HS-5 (cell line): ENCODE results near the gene ZMIZ1.

Experiments
- DNase-seq: peaks from one replicate; pipeline ENCODE4 v3.0.0-alpha.2; 2012; ENCODE audit warnings: low read depth

Gene ZMIZ1

GRCh38 chr10:79232864-79233263 lies 164.1 kb downstream of the ZMIZ1 start:
- DNase-seq, result no peak

- no peak for DNase-seq
These were observed 165.9 kb downstream of the ZMIZ1 start for GRCh38 chr10:79234391-79235315.

- DNase-seq, result no peak
These were observed 167.1 kb downstream of the ZMIZ1 start for GRCh38 chr10:79235765-79236432.

DNA sequence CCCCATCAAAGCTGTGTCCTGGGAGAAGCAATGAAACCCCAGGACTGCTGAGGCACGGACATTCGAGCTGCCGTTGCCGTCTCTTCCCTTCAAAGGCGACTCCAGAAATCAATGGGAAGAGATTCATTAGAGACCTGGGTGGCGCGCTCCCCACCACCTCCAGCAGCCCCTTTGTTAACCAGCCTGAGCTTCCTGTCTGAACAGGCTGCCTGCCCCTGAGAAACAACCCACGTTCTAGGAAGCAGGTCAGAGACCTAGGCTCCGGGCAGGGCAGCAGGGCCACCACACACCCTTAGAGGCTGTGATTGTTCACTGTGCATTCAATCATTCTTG lies 167.6 kb downstream of the ZMIZ1 start:
- DNase-seq, result no peak

GRCh38 chr10:79237454-79238157 lies 168.8 kb downstream of the ZMIZ1 start:
- DNase-seq, result no peak

- DNase-seq, result no peak
These were observed 169.4 kb downstream of the ZMIZ1 start for GRCh38 chr10:79238158-79238520.

DNA sequence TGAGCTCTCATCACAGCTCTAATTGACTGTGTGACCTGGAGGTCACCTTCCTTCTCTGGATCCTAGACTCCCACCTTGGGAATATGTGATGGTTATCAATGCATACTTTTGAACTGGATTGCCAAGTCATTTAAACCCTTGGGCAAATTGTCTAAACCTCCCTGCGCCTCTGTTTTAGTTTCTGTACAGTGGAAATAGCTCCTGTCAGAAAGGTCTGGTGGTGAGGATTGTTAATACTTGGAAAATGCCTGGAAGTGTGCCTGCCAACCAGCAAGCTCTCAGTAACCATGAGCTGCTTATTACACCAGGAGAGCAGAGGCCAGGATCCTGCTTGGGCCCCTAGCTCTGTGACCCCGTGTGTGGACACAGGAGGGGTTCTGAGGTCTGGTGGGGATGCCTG lies 169.8 kb downstream of the ZMIZ1 start:
- no peak for DNase-seq

DNA sequence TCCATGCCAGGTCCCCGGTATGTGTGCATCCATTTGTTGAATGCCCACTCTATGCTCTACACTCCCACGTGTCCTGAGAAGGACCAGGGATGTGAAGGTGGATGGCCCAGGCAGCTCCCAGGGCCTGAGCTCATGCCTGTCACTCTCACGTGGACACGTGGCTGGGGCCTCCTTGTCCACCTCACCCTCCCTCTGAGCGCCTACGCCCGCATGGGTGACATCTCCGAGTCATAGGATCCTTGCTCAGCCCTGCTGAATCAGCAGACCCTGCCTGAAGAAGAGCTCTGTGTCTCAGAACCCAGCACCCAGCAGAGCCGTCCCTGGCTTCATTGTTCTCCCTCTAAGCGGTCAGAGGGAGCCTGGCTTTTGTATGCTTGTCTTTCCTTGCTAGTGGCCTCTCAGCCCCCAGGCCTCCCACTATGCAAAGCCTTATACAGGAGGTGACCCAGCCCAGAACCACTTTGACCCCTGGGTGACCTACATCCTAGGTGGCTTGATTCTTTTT lies 170.6 kb downstream of the ZMIZ1 start:
- no peak for DNase-seq

- no peak for DNase-seq
These were observed 171.3 kb downstream of the ZMIZ1 start for GRCh38 chr10:79239924-79240581.

DNA sequence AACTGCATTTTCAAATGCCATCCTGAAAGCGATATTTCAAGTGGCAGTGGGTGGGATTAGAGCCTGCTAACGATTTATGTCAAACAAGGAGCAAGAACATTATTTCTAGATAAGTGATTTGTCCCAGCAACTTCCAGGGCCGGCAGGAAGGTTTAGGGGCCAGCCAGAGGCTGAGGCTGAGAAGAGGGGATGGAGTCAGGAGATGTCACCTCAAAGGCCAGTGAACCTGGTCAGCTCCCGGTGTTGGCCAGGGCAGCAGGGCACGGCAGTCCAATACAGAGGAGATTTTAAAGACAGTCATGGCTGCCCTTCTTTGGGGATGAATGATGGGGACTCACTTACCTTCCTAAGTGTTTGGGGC lies 172.8 kb downstream of the ZMIZ1 start:
- no peak for DNase-seq

GRCh38 chr10:79241990-79242619 lies 173.3 kb downstream of the ZMIZ1 start:
- DNase-seq, result peak; percentile 15

- peak; percentile 15 for DNase-seq
These were observed 173.9 kb downstream of the ZMIZ1 start for GRCh38 chr10:79242620-79243152.

DNA sequence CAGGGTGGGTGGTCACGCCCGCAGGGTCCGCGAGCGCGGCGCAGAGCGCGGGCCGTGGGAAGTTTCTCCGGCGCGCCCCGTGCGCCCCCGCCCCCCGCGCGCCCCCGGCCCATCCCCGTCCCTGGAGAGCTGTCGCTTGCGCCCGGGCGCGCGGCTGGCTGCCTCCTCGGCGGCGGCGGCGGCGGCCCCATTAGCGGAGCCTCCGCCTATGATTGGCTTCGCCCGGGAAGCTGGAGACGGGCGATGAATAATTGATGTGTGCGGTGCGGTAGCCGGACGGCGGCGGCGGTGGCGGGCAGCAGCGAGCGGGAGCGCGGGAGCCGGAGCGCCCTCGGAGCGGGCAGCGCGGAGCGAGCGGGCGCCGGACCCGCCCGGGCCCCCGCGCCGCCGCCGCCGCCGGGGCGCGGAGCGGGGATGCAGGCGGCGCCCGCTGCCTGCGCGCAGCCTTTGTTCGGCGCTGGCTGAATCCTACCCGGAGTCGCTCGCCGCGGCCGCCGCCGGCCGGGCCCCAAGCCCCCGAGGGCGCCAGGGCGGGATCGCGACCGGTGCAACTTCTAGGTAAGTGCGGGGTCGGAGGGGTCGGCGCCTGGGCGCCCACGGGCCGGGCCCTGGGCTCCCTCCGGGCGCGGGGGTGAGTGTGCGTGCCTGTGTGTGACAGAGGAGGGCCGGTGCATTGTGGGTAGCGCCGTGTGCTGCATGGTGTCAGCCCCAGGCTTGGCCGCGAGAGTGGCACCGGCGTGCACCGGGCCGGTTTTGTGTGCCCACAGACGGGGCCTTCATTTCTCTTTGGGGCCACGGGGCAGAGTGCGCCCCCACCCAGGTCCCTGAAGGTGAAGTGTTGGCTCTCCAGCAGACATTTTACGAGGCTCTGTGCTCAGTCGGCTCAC lies 174.7 kb downstream of the ZMIZ1 start:
- DNase-seq, result no peak

DNA sequence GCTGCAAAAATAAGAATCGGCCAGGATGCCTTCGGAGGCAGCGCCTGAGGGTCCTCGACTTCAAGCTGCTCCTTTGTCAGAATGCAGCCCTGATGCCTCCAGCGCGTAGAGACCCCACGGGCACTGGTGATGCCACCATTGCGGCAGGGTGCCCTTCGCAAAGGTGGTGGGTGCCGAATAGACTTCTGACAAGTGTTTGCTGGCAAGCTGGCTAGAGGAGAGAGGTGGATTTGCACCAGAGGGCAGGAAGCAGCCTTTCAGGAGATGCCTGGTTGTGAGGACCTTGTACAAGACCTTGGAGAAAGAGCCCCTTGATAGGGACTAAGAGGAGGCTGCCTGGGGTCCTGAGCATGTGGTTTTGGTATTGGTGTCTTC lies 175.3 kb downstream of the ZMIZ1 start:
- DNase-seq, result no peak

DNA sequence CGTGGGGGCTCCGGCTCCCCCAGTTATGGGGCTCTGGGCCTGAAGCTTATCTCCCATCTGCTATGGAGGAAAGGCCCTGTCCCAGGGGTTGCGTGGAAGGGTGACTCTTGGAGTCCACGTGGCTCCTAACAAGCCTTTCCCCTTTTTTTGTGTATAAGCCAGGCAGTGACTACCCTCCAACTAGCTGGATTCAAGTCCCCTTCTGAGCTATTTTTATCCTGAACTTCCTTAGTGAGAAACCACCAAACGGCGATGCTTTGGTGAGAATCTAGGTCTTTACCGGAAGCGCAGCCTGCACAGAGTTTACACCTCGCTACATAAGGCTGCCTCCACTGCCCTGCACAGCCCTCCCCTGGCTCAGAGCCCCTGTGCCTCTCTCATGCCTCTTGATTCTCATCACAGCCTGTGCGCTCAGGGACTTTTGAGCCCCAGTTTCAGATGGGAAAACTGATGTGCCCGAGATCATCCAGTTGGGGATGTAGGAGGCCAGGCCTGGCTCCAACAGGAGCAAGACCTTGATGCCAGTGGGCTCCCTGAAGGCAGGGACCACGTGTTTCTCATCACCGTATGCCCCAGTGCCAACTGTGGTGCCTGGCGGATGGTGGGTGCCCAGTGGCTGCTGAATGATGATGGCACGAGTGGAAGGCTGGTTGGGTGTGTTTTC lies 176.2 kb downstream of the ZMIZ1 start:
- no peak for DNase-seq

DNA sequence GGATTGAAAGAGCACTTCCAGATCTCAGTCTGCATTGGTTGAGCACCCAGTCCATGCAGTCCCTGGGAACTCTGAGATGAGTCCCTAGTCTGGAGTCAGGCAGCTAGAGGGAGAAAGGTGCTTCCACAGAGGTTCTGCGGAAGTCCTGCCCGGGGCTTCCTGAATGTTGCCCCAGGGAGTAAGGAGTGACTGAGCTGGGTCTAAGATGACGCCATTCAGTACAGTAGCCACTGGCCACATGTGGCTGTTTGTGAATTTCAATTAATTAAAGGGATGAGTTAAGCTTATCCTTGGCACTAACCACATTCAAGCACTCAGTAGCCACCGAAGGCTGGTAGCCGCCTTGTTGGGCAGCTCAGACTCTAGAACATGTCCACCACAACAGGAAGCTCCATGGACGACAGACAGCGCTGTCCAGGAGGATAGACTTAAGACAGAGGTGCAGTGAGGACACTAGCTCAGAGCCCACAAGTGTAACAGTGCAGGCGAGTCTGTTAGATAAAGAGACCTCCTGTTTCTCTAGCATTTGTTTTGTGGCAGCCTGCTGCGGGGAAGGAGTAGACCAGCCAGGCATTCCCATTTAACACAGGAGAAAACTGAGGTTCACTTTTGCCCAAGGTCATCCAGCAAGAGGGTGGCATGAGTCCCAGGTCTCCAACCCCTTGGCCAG lies 176.9 kb downstream of the ZMIZ1 start:
- DNase-seq, result no peak

DNA sequence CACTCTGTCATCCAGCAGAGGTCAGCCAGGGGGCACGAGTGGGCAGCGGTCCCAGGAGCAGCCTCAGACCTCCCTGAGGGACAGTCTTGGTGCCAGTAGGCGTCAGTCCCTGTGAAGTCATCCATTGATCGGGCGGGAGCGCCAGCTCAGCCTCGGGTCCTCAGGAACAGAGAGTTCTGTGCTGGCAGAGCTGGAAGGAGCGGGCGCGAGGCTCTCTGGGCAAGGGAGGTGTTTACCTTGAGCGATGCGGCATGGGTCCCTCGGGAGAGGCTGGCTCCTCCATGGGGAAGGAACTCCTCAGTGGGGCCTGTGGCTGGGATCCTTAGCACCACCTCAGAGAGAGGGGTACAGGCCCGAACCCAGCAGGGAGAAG lies 177.4 kb downstream of the ZMIZ1 start:
- DNase-seq, result no peak

GRCh38 chr10:79246606-79247275 lies 178.0 kb downstream of the ZMIZ1 start:
- no peak for DNase-seq
